PC-9 (cell line): ENCODE results near the gene DNASE1L3.

Experiments used
- CTCF ChIP-seq: fragments of 200-600 bp; sonication (generic); conservative IDR thresholded peaks from 2 replicates; pipeline ENCODE4 v1.6.1; 2017; ENCODE audit warnings: mixed run types, antibody characterized with exemption, mild to moderate bottlenecking, moderate library complexity
- EZH2 ChIP-seq: fragments of 200-600 bp; sonication (generic); IDR thresholded peaks from 2 replicates; pipeline ENCODE4 v1.8.0; 2017; ENCODE audit warnings: antibody characterized with exemption, low read depth

GRCh38 chr3:58161435-58162398 lies 49.1 kb downstream of the DNASE1L3 start:
- TF ChIP-seq CTCF, result no peak
- TF ChIP-seq EZH2, result no peak
